ENCODE measurements around the gene KRTCAP3.
"Not testable (repeated sequence)": the region's sequence is repeated elsewhere in the genome, so short reads cannot be mapped to it uniquely, and the experiment has no call there.

The KRTCAP3 gene, protein sequence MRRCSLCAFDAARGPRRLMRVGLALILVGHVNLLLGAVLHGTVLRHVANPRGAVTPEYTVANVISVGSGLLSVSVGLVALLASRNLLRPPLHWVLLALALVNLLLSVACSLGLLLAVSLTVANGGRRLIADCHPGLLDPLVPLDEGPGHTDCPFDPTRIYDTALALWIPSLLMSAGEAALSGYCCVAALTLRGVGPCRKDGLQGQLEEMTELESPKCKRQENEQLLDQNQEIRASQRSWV

GRCh38 chr2:27441958-27442919, at the start of gene KRTCAP3:
KRTCAP3 (plus strand) TSS chr2:27442381; CDS start chr2:27442413, 32 bp downstream.
- no peak for DNase-seq

- DNase-seq, result no peak
Observed at GRCh38 chr2:27393225-27393624, 49.0 kb upstream of the KRTCAP3 start.

DNA sequence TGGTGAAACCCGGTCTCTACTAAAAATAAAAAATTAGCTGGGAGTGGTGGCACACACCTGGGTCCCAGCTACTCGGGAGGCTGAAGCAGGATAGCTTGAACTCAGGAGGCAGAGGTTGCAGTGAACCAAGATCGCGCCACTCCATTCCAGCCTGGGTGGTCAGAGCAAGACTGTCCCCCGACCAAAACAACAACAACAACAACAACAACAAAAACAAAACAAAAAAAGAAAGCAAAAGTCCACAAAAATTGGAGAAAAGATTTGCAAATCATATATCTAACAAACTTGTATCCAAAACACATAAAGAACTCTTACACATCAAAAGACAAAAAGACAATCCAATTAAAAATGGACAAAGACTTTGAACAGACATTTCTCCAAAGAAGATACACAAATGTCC, 43.2 kb upstream of the KRTCAP3 start:
- no peak for DNase-seq

GRCh38 chr2:27400348-27401135, 41.6 kb upstream of the KRTCAP3 start:
- no peak for DNase-seq

- peak; percentile 18 for DNase-seq
Observed at GRCh38 chr2:27407798-27408491, 34.2 kb upstream of the KRTCAP3 start.

- DNase-seq, result peak; percentile 17
Observed at GRCh38 chr2:27408601-27409320, 33.4 kb upstream of the KRTCAP3 start.

- DNase-seq, result peak; percentile 97
Observed at GRCh38 chr2:27409321-27410073, 32.7 kb upstream of the KRTCAP3 start, which contains the start of gene PPM1G. PPM1G (minus strand) TSS chr2:27409591; CDS start chr2:27409422, 169 bp downstream.

GRCh38 chr2:27412419-27413152, 29.6 kb upstream of the KRTCAP3 start:
- no peak for DNase-seq

- DNase-seq, result no peak
Observed at GRCh38 chr2:27416151-27416550, 26.0 kb upstream of the KRTCAP3 start.

DNA sequence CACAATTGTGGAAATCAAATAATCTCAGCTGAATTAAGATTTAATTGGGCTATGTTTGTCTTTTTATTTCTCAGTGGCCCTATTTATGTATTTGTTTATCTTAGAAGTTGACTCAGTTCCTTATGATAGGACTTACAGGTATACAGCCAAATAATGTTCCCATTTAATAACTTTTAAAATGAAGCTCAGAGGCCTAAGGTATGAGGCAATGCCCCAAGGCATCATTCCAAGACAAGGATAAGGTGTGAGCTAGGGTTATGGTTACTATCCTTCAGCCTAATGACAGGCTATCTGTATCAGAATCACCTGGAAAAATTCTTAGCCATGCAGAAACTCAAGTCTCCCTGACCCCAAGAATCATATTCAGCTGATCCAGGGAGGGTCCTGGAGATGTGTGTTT, 21.2 kb upstream of the KRTCAP3 start:
- no peak for DNase-seq

DNA sequence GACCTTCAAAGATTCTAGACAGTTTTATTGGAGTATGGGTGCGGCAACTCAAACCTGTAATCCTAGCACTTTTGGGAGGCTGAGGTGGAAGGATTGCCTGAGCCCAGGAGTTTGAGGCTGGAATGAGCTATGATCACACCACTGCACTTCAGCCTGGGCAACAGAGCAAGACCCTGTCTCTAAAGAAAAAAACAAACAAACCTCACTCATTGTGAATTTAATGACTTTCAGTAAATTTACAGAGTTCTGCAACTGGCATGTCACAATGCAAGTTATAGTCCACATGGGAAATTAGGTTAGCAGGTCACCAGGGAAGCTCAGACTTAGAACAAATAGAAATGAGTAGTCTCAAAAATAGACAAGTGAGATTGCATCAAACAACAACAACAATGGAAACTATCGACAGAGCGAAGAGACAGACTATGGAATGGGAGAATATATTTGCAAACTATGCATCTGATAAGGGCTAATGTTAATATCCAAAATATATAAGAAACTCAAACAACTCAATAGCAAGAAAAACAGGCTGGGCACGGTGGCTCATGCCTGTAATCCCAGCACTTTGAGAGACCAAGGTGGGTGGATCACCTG, 20.4 kb upstream of the KRTCAP3 start:
- DNase-seq, result no peak

DNA sequence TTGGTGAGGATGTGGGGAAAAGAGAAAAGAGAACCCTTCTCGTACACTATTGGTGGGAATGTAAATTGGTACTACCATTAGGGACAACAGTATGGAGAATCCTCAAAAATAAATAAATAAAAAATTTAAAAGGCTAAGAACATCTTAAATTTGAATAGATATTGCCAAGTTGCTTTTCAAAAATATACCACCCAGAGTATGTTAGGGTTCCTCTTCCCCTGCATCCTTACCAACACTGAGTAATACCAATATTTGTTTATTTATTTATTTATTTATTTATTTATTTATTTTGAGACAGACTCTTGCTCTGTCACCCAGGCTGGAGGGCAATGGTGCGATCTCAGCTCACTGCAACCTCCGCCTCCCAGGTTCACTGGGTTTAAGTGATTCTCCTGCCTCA, 19.2 kb upstream of the KRTCAP3 start:
- no peak for DNase-seq

DNA sequence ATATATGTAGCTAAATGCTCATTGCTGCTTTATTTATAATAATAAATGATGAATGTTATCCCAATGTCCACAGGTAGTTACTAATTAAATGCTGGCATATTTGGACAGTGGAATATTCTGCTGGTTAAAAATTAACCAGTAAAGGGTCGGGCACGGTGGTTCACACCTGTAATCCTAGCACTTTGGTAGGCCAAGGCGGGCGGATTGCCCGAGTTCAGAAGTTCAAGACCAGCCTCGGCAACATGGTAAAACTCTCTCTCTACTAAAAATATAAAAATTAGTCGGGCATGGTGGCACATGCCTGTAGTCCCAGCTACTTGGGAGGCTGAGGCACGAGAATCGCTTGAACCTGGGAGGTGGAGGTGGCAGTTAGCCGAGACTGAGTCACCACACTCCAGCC, 17.1 kb upstream of the KRTCAP3 start:
- not testable (repeated sequence) for DNase-seq

DNA sequence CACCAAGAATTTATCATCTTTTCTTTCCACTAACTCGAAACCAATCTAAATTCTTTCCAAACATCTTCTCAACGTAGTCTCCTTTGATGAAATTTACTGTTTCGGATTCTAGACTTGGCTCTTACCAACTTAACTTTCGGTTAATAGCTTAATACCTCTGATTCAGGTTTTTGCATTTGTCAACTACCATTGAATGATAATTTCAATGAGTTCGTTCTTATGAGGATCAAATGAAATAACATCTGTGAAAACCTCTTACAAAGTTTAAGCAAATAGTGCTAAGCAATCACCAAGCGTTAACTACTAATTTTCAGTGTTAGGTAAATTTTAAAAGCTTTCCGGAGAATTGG, 14.3 kb upstream of the KRTCAP3 start:
- no peak for DNase-seq

DNA sequence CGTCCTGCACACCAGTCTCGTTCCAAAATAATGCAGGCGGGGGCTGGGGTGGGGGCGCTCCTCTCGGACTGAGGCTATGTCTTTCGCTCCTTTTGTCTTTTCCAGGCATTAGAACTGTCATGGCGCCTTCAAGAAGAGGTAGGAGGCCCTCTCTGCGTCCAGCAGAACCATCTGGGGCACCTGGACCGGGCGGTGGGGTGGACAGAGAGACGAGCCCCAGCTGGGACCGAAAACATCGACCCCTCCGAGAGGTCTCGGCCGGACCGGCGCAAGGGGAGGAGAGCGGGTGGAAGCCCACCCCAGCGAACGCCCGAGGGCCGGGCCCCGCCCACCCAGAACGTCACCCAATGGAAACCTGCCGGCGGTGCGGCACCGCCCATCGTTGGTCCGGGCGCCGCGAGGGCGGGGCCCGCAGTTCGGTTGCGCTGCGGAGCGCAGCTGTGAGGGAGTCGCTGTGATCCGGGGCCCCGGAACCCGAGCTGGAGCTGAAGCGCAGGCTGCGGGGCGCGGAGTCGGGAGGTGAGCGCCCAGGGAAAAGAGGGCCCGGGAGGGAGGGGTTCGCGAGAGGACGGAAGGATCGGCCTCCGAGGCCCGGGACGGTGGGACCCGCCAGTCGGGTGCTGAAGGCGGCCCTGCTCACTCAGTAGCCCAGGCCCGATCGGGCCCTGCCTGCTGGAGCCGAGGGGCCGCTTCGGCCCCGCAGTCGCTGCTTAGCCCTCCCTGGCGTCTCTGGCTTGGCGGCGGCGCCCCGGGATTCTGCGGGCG, 13.8 kb upstream of the KRTCAP3 start, which contains the start of gene NRBP1:
NRBP1 (plus strand) TSS at position 419 of the 765 bp plus-strand sequence. CDS start 4,643 bp downstream, outside the sequence.
- peak; percentile 94 for DNase-seq

- peak; percentile 91 for DNase-seq
Observed at GRCh38 chr2:27428978-27429541, 13.1 kb upstream of the KRTCAP3 start.

DNA sequence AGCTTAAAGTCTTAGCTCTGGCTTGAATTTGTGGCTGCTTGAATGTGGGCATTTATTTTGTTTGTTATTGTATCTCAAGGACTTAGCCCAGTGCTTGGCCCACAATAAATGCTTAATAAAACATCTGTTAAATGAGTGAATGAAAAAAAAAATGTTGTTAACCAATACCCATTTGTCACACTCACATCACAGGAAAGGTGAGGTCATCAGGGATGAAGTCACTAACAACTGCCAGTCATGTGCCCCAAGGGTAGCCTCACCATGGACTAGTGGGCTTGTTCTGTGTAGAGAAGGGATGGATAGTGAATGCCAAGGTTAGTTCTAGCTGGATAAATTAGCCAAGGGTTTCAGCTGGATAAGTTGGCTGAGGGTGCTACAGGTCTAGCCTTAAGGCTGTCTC, 10.8 kb upstream of the KRTCAP3 start:
- DNase-seq, result peak; percentile 87

GRCh38 chr2:27435628-27436027, 6.6 kb upstream of the KRTCAP3 start:
- no peak for DNase-seq
